Erythroblast (primary cell): ENCODE results near the gene SMOC1.

Source experiments
- GATA1 ChIP-seq: IDR thresholded peaks from 2 replicates; pipeline ENCODE4 v1.6.1; 2011; ENCODE audit warnings: low read depth, mild to moderate bottlenecking, control low read depth, low read length, moderate library complexity
- POLR2A ChIP-seq: IDR thresholded peaks from 2 replicates; pipeline ENCODE4 v1.6.1; 2011; ENCODE audit warnings: mild to moderate bottlenecking, low read length

- TF ChIP-seq POLR2A (no peak), GATA1 (no peak)
Measured at GRCh38 chr14:70011708-70012107, 132.5 kb downstream of the SMOC1 start.
